Ishikawa (cell line): ENCODE measurements around the gene SPRTN.

Experiments used
- EP300 ChIP-seq: IDR thresholded peaks from 2 replicates; pipeline ENCODE4 v1.6.1; 2012; ENCODE audit warnings: borderline replicate concordance
- MAX ChIP-seq: IDR thresholded peaks from 2 replicates; pipeline ENCODE4 v1.6.1; 2012
- RAD21 ChIP-seq: IDR thresholded peaks from 2 replicates; pipeline ENCODE4 v1.6.1; 2012; ENCODE audit warnings: low read depth
- TAF1 ChIP-seq: IDR thresholded peaks from 2 replicates; pipeline ENCODE4 v1.6.1; 2012; ENCODE audit warnings: low read depth, mild to moderate bottlenecking
- YY1 ChIP-seq: IDR thresholded peaks from 2 replicates; pipeline ENCODE4 v1.6.1; 2012; ENCODE audit warnings: low read depth

DNA sequence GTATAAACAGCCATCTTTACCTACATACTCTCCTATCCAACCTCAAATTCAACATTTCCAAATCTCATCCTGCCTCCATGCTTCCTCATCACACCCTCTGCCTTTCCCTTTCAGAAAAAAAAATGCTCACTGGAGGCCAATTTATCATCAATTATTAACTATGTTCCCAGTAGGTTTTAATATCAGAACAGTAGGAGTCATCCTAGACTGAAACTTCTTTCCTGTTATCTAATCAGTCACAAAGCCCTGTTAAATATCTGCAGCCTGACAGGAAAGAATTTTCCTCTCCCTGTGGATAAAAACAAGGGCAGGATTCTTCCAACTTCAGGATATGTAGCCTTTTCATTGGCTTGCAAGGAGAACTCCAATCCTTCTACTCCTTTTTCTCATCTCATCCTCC, 55.6 kb downstream of the SPRTN start:
- TF ChIP-seq YY1 (no peak), TAF1 (no peak), EP300 (no peak), RAD21 (no peak), MAX (no peak)
